ENCODE data around the gene PRR20E. TPM values are rescaled to one million over a fixed set of nuclear protein-coding genes. Genes with fewer than 3 reads are reported as not detected.
"Not testable (repeated sequence)": the region's sequence is repeated elsewhere in the genome, so short reads cannot be mapped to it uniquely, and the experiment has no call there.

PRR20E gene
- not detected in 2 replicates for total RNA-seq

- intact Hi-C loops (cut with micrococcal nuclease) = not testable (repeated sequence)
These were observed at the start of gene PRR20E for GRCh38 chr13:57166897-57167296. Gene PRR20E (plus strand): TSS chr13:57167197. CDS start chr13:57167584, 387 bp downstream.

- intact Hi-C loops (cut with micrococcal nuclease) = no loop called here
These were observed 43.3 kb upstream of the PRR20E start for GRCh38 chr13:57123681-57124080.

- intact Hi-C loops (cut with micrococcal nuclease) = no loop called here
These were observed 38.1 kb upstream of the PRR20E start for GRCh38 chr13:57128909-57129308.

GRCh38 chr13:57136093-57136492 is 30.9 kb upstream of the PRR20E start:
- intact Hi-C loops (cut with micrococcal nuclease) = no loop called here

- intact Hi-C loops (cut with micrococcal nuclease) = no loop called here
These were observed 29.4 kb upstream of the PRR20E start for GRCh38 chr13:57137585-57137984.

GRCh38 chr13:57138988-57139387 is 28.0 kb upstream of the PRR20E start:
- intact Hi-C loops (cut with micrococcal nuclease) = no loop called here

GRCh38 chr13:57139781-57140180 is 27.2 kb upstream of the PRR20E start:
- intact Hi-C loops (cut with micrococcal nuclease) = not testable (repeated sequence)

GRCh38 chr13:57140235-57140968 is 26.6 kb upstream of the PRR20E start, which contains the start of gene PRR20A:
Gene PRR20A (plus strand): TSS chr13:57140918. CDS start chr13:57141305, 387 bp downstream.
- intact Hi-C loops (cut with micrococcal nuclease) = not testable (repeated sequence)

GRCh38 chr13:57147188-57147587 is 19.8 kb upstream of the PRR20E start, which contains the start of gene PRR20B:
Gene PRR20B (plus strand): TSS chr13:57147488. CDS start chr13:57147875, 387 bp downstream.
- intact Hi-C loops (cut with micrococcal nuclease) = not testable (repeated sequence)

- intact Hi-C loops (cut with micrococcal nuclease) = not testable (repeated sequence)
These were observed 18.9 kb upstream of the PRR20E start for GRCh38 chr13:57148106-57148505.

GRCh38 chr13:57153761-57154160 is 13.2 kb upstream of the PRR20E start, which contains the start of gene PRR20C:
Gene PRR20C (plus strand): TSS chr13:57154061. CDS start chr13:57154448, 387 bp downstream.
- intact Hi-C loops (cut with micrococcal nuclease) = not testable (repeated sequence)

- intact Hi-C loops (cut with micrococcal nuclease) = not testable (repeated sequence)
These were observed 6.7 kb upstream of the PRR20E start, which contains the start of gene PRR20D for GRCh38 chr13:57160332-57160731. Gene PRR20D (plus strand): TSS chr13:57160632. CDS start chr13:57161019, 387 bp downstream.

- intact Hi-C loops (cut with micrococcal nuclease) = no loop called here
These were observed 24.7 kb downstream of the PRR20E start for GRCh38 chr13:57191667-57192066.

GRCh38 chr13:57212989-57213388 is 46.0 kb downstream of the PRR20E start:
- intact Hi-C loops (cut with micrococcal nuclease) = no loop called here

Other genes with a start within 250 kb of the PRR20E start
- gene PRR20A, start 26.3 kb upstream of the PRR20E start, total RNA-seq = not detected in 2 replicates
- gene PRR20B, start 19.7 kb upstream of the PRR20E start, total RNA-seq = not detected in 2 replicates
- not detected in 2 replicates for gene PRR20C, start 13.1 kb upstream of the PRR20E start, total RNA-seq
- not detected in 2 replicates for gene PRR20D, start 6.6 kb upstream of the PRR20E start, total RNA-seq

Data from T-helper 2 cell treated with Interferon-gamma antibody and Interleukin-4, amounts not matched to agents 100 ng/mL and 5 ng/mL, for 36 hours (primary cell).